Activated gamma-delta T cell treated with anti-CD3 and anti-CD28 coated beads, Interleukin-2, amount 50 U/mL, for 16 hours (primary cell): ENCODE results near the gene NCCRP1.
A peak's percentile ranks its signal among the peaks of the same experiment; 100 is the strongest.
"Not testable (repeated sequence)": the region's sequence is repeated elsewhere in the genome, so short reads cannot be mapped to it uniquely, and the experiment has no call there.

Experiments
- DNase-seq: peaks from one replicate; pipeline ENCODE4 v3.0.0-alpha.2; 2020; ENCODE audit warnings: low read depth

The NCCRP1 gene

DNA sequence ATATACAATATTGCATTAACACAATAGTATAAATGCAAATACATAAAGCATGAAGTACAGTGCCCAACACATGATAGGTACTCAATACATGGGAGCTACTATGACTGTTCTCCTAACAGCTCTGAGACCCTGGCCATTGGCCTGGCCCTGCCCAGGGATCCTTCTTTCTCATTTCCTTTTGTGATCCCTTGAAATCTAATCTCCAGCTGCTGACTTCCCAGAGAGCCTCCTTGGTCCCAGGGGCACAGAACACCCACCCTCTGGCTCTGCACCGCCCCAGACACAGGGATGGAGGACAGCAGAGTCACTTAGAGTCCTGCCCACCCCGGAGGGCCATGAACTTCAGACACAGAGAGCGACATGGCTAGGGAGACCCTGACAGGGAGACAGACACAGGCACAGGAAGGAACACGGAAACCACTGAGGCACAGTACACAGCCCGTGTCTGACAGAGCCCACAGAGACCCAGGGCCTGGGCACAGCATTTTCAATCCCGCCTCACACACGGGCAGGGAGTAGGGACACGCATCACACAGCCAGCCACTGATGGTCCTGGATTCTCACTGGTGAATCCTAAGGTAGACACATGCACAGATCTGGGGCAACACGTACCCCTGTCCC, 11.5 kb downstream of the NCCRP1 start:
- DNase-seq, result no peak

GRCh38 chr19:39209196-39209595, 12.4 kb downstream of the NCCRP1 start:
- no peak for DNase-seq

DNA sequence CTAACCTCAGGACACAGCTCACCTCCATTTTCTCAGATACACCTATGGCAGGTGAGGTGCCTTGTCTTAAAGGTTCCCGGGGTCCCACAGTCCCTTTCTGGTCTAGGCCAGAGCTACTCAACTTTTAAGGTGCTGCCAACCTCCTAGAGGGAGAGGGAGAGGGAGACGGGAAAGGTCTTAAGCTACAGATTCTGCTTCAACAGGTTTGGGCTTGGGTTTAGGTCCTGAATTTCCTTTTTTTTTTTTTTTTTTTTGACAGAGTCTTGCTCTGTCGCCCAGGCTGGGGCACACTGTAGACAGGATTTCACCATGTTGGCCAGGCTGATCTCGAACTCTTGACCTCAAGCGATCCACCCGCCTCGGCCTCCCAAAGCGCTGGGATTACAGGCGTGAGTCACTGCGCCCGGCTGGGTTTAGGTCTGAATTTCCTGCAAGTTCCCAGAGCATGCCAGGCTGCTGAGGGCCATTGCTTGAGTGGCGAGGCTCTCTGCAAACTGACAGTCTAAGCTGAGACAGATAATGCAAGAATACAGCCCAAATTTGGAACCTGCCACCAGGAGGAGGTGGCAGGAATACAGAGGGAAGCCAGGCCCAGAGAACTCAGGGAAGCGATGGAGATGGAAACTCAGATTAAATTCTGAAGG, 15.1 kb downstream of the NCCRP1 start:
- DNase-seq, result no peak

GRCh38 chr19:39212375-39212742, 15.6 kb downstream of the NCCRP1 start:
- DNase-seq, result peak; percentile 24

DNA sequence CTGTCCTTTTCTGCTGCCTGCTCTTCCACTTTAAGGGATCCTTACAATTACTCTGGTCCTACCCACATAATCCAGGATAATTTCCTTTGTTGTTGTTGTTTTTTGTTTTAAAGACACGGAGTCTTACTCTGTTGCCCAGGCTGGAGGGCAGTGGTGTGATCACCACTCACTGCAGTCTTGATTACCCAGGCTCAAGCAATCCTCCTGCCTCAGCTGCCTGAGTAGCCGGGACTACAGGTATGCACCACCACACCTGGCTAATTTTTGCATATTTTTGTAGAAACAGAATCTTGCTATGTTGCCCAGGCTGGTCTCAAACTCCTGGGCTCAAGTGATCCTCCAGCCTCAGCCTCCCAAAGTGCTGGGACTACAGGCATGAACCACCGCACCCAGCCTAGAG, 18.6 kb downstream of the NCCRP1 start:
- DNase-seq, result not testable (repeated sequence)

GRCh38 chr19:39217094-39217493, 20.3 kb downstream of the NCCRP1 start:
- no peak for DNase-seq

GRCh38 chr19:39218230-39219007, 21.7 kb downstream of the NCCRP1 start:
- DNase-seq, result no peak

GRCh38 chr19:39219108-39219507, 22.3 kb downstream of the NCCRP1 start:
- not testable (repeated sequence) for DNase-seq

DNA sequence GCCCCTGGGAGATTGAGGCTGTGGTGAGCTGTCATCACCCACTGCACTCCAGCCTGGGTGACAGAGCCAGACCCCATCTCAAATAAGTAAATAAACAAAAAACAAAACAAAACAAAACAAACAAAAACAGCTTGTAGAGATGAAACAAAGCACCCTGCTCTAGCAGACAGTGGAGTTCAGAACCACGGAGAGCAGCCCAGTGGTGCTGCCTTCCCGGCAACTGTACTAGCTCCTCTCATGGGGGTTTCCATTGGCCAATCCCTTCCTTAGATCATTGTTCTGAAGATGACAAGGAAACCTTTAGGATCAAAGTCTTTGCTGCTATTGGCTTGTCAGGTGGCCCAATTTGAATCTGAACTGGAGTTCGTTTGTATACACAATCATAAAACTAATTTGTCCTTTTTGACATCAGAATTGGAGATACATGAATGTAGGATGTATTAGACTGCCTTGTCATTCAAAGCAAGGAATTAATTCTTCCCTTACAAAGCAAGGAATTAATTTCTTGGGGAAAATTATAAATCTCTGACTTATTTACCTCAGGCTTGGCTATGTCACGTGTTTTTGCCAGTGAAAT, 27.0 kb downstream of the NCCRP1 start:
- DNase-seq, result no peak

GRCh38 chr19:39224910-39225309, 28.1 kb downstream of the NCCRP1 start:
- no peak for DNase-seq

- no peak for DNase-seq
These were observed 33.5 kb downstream of the NCCRP1 start for GRCh38 chr19:39230096-39230764.

DNA sequence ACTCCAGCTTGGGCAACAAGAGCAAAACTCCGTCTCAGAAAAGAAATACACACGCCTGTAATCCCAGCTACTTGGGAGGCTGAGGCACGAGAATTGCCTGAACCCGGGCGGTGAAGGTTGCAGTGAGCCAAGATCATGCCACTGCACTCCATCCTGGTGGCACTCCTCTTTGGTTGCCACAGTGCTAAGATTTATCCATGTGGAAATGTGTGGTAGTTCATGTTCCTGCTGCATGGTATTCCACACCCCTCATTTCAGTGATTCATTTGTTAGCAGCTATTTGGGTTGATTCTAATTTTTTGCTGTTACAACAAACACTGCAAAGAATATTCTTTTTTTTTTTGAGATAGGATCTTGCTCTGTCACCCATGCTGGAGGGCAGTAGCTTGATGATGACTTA, 35.9 kb downstream of the NCCRP1 start:
- DNase-seq, result no peak

GRCh38 chr19:39236527-39236926, 39.8 kb downstream of the NCCRP1 start:
- peak; percentile 28 for DNase-seq

GRCh38 chr19:39237200-39238184, 40.7 kb downstream of the NCCRP1 start:
- peak; percentile 29 for DNase-seq

DNA sequence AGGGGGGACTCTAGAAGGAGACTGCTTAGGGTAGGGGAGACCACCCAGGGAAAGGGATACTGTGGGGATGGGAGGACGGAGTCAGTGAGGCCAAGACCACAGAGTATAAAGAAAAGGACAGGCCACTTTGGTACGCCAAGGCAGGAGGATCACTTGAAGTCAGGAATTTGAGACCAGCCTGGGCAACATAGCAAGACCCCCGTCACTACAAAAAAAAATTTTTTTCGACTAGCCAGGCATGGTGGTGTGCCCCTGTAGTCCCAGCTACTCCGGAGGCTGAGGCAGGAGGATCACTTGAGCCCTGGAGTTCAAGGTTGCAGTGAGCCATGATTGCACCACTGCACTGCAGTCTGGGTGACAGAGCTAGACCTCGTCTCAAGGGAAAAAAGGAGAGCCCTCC, 41.4 kb downstream of the NCCRP1 start:
- no peak for DNase-seq

GRCh38 chr19:39238944-39239343, 42.2 kb downstream of the NCCRP1 start:
- no peak for DNase-seq

DNA sequence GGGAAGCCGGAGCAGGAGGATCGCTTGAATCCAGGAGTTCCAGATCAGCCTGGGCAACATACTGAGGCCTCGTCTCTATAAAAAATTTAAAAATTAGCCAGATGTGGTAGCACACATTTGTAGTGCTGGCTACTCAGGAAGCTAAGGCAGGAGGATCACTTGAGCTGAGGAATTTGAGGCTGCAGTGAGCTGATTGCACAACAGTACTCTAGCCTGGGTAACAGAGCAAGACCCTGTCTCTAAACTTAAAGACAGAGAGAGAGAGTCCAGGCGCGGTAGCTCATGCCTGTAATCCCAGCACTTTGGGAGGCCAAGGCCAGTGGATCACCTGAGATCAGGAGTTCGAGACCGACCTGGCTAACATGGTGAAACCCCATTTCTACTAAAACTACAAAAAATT, 43.7 kb downstream of the NCCRP1 start:
- DNase-seq, result no peak

- not testable (repeated sequence) for DNase-seq
These were observed 47.0 kb downstream of the NCCRP1 start for GRCh38 chr19:39243741-39244140.

- not testable (repeated sequence) for DNase-seq
These were observed 47.8 kb downstream of the NCCRP1 start, which contains the start of gene IFNL3 for GRCh38 chr19:39244410-39245100. Gene IFNL3 (minus strand): TSS chr19:39245006. CDS start chr19:39244967, 39 bp downstream.

DNA sequence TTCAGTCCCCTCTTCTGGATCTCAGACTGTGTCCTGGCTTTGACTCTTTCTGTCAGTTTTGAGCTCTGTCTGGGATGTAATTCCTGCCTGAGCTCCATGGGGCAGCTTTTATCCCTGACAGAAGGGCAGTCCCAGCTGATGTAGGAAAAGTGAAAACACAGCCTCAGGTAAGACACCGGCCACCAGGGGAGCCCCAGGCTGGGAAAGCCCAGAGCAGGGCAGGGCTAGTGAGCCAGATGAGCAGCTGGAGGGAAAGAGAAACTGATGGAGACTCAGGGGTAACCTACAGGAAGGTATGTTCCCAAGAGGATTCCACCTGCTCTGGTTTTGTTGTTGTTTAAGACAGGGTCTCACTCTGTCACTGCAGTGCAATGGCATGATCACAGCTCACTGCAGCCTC, 48.4 kb downstream of the NCCRP1 start:
- DNase-seq, result not testable (repeated sequence)
